Stimulated activated CD8-positive, alpha-beta memory T cell treated with anti-CD3 and anti-CD28 coated beads, Interleukin-12 subunit alpha, Interleukin-12 subunit beta, amount 100 ng/mL, for 4 hours (primary cell): ENCODE results near the gene PISD.

ENCODE experiments used
- DNase-seq: peaks from one replicate; pipeline ENCODE4 v3.0.0-alpha.2; 2020; ENCODE audit warnings: low read depth

The PISD gene

DNA sequence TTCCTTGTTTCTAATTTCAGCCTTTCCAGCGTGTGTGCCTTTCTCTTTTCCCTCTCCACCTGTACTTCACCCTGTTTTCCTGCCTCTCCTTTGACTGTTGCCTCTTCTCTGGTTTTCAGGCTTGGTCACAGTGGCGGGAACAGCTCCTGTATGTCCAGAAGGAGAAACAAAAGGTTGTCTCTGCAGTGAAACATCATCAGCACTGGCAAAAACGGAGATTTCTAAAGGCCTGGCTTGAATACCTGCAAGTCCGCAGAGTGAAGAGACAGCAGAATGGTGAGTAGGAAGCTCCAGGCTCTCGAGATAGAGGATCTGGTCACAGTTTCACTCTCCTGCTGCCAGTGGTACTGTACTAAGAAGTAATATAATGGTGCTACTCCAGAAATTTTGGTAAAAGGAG lies 89.1 kb downstream of the PISD start:
- no peak for DNase-seq

DNA sequence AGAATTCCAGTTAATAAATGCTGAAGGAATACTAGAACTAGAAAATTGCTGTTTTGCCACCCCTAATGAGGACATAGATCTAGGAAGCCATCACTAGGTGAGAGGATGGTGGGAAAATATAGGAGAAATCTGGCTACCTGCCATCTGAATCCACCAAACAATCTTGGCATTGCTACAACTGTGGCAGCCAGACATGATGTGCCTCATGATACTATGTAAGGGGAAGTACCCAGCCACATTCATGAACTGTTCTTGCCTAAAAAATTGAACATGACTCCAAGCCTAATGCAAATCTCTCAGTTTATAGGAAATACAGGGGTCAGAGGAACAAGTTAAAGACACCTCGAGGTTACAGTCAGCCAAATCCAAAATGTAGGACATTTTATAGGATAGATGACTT lies 92.9 kb downstream of the PISD start:
- DNase-seq: no peak
